Measurements from ENCODE around the gene NBAS.

GRCh38 chr2:15272942-15273341, 288.2 kb downstream of the NBAS start:
- no peak for TF ChIP-seq CTCF (IDR thresholded peaks at IDR 0.05; ENCODE audit: insufficient read depth, low read length, poor library complexity, severe bottlenecking)
- no peak for TF ChIP-seq EZH2phosphoT487 (conservative IDR thresholded peaks at IDR 0.05; ENCODE audit: low read length)

Data from SU-DHL-6 (cell line).